H1 (cell line): ENCODE data around the gene DCAF7. TPM values are rescaled to one million over a fixed set of nuclear protein-coding genes. Genes with fewer than 3 reads are reported as not detected.

Experiments used
- CTCF ChIA-PET: fragments of 300-600 bp; sonication (Branson Sonifier 250); formaldehyde crosslinking; loops from one replicate; lab custom pipeline; 2021; ENCODE audit not compliant: partially characterized antibody; lab: Charles Lee
- POLR2A ChIA-PET: fragments of 300-600 bp; sonication (Branson Sonifier 250); formaldehyde crosslinking; loops from one replicate; lab custom pipeline; 2021; ENCODE audit warnings: inconsistent platforms; ENCODE audit not compliant: partially characterized antibody; lab: Charles Lee
- DNase-seq, 2 experiments: peaks; one replicate each; pipeline versions ENCODE4 v3.0.0 to v3.0.0-alpha.2; 2010 to 2022; ENCODE audit warnings: low spot score in 2 of 2, low read depth in 1 of 2, mixed read lengths in 1 of 2
- FAIRE-seq: peaks from 2 replicates; lab custom pipeline; 2011; peaks lifted over from hg19 to GRCh38; lab: Jason Lieb, UNC
- H2AFZ ChIP-seq: 2 replicates; pipeline ENCODE4 v1.8.1; 2012; ENCODE audit warnings: low read length, inconsistent platforms
- H2AK5ac ChIP-seq: 2 replicates; pipeline ENCODE4 v1.6.1; 2013; ENCODE audit warnings: low read depth, low read length
- H2BK120ac ChIP-seq: replicated peaks from 2 replicates; pipeline ENCODE3; 2013; ENCODE audit warnings: low read depth, low read length, inconsistent platforms
- H2BK12ac ChIP-seq: 2 replicates; pipeline ENCODE4 v1.6.1; 2013; ENCODE audit warnings: low read depth, low read length
- H2BK15ac ChIP-seq: 2 replicates; pipeline ENCODE4 v1.6.1; 2013; ENCODE audit warnings: low read length
- H2BK20ac ChIP-seq: 2 replicates; pipeline ENCODE4 v1.6.1; 2013; ENCODE audit warnings: low read length
- H2BK5ac ChIP-seq: 2 replicates; pipeline ENCODE4 v1.6.1; 2013; ENCODE audit warnings: low read depth, low read length
- H3K14ac ChIP-seq: 2 replicates; pipeline ENCODE4 v1.6.1; 2013; ENCODE audit warnings: inconsistent platforms; ENCODE audit not compliant: insufficient read length
- H3K18ac ChIP-seq: 2 replicates; pipeline ENCODE4 v1.6.1; 2013; ENCODE audit warnings: low read length; ENCODE audit errors: extremely low read depth
- H3K23ac ChIP-seq: 2 replicates; pipeline ENCODE4 v1.6.1; 2013; ENCODE audit warnings: inconsistent platforms; ENCODE audit not compliant: insufficient read length
- H3K23me2 ChIP-seq: 2 replicates; pipeline ENCODE4 v1.6.1; 2013; ENCODE audit warnings: low read depth, low read length
- H3K27ac ChIP-seq: 2 replicates; pipeline ENCODE4 v1.6.1; 2011; ENCODE audit warnings: low read depth, low read length, inconsistent platforms
- H3K27me3 ChIP-seq, 4 experiments: replicated peaks in 1 of 4; 1 replicate in 1 of 4; 2 replicates in 3 of 4; pipeline versions ENCODE4 v1.6.1 to v1.8.1; 2011 to 2013; ENCODE audit warnings: low read length in 3 of 4, mild to moderate bottlenecking in 3 of 4, inconsistent platforms in 2 of 4, mixed read lengths in 2 of 4, moderate library complexity in 1 of 4; ENCODE audit not compliant: control insufficient read depth in 3 of 4, insufficient read depth in 3 of 4; ENCODE audit errors: extremely low read depth in 1 of 4
- H3K36me3 ChIP-seq, 4 experiments: 2 replicates each; pipeline versions ENCODE4 v1.6.1 to v1.8.1; 2011 to 2013; ENCODE audit warnings: mild to moderate bottlenecking in 4 of 4, low read length in 3 of 4, moderate library complexity in 2 of 4, control low read depth in 1 of 4, inconsistent platforms in 1 of 4; ENCODE audit not compliant: insufficient read depth in 4 of 4, control insufficient read depth in 2 of 4
- H3K4ac ChIP-seq: replicated peaks from 2 replicates; pipeline ENCODE3; 2013; ENCODE audit warnings: low read length, low read depth, mixed read lengths, inconsistent platforms; ENCODE audit not compliant: insufficient read length
- H3K4me1 ChIP-seq, 4 experiments: replicated peaks in 1 of 4; 1 replicate in 1 of 4; 2 replicates in 3 of 4; pipeline versions ENCODE4 v1.6.1 to v1.8.1; 2011 to 2013; ENCODE audit warnings: low read length in 3 of 4, inconsistent platforms in 2 of 4, mixed read lengths in 1 of 4; ENCODE audit not compliant: insufficient read depth in 4 of 4, control insufficient read depth in 3 of 4
- H3K4me2 ChIP-seq, 2 experiments: 2 replicates each; pipeline versions ENCODE4 v1.6.1 to v1.8.1; 2011 to 2013; ENCODE audit warnings: low read depth in 2 of 2, low read length in 2 of 2, control low read depth in 1 of 2, inconsistent platforms in 1 of 2, mild to moderate bottlenecking in 1 of 2; ENCODE audit not compliant: insufficient read depth in 1 of 2
- H3K4me3 ChIP-seq, 4 experiments: fragments of 200-600, 300-600 bp in 1 of 4; sonication (generic), shearing (Covaris generic), sonication (Bioruptor Twin) in 1 of 4; 2 replicates each; pipeline versions ENCODE4 v1.5.1 to v1.8.1; 2011 to 2016; ENCODE audit warnings: low read length in 4 of 4, low read depth in 3 of 4, control low read depth in 2 of 4, inconsistent platforms in 2 of 4, mild to moderate bottlenecking in 2 of 4, mixed read lengths in 1 of 4, moderate library complexity in 1 of 4; ENCODE audit not compliant: insufficient read depth in 2 of 4; ENCODE audit errors: extremely low read depth in 1 of 4
- H3K56ac ChIP-seq: replicated peaks from 2 replicates; pipeline ENCODE3; 2013; ENCODE audit warnings: low read depth, mild to moderate bottlenecking, mixed read lengths, low read length, inconsistent platforms; ENCODE audit not compliant: insufficient read length
- H3K79me1 ChIP-seq: 2 replicates; pipeline ENCODE4 v1.6.1; 2013; ENCODE audit warnings: low read depth, low read length, control low read depth
- H3K79me2 ChIP-seq, 2 experiments: 2 replicates each; pipeline versions ENCODE4 v1.6.1 to v1.8.1; 2012 to 2013; ENCODE audit warnings: low read length in 2 of 2, mild to moderate bottlenecking in 2 of 2, inconsistent platforms in 1 of 2; ENCODE audit not compliant: insufficient read depth in 2 of 2, control insufficient read depth in 1 of 2
- H3K9ac ChIP-seq, 4 experiments: replicated peaks in 1 of 4; 1 replicate in 1 of 4; 2 replicates in 3 of 4; pipeline versions ENCODE4 v1.6.1 to v1.8.1; 2011 to 2013; ENCODE audit warnings: low read depth in 3 of 4, low read length in 3 of 4, control low read depth in 2 of 4, mild to moderate bottlenecking in 2 of 4, moderate library complexity in 2 of 4, inconsistent platforms in 1 of 4; ENCODE audit errors: extremely low read depth in 1 of 4
- H3K9me3 ChIP-seq, 2 experiments: 2 replicates each; pipeline versions ENCODE4 v1.6.1 to v1.8.1; 2012 to 2013; ENCODE audit warnings: mild to moderate bottlenecking in 2 of 2, moderate library complexity in 2 of 2, control low read depth in 1 of 2, inconsistent platforms in 1 of 2, low read depth in 1 of 2, low read length in 1 of 2, mixed read lengths in 1 of 2; ENCODE audit not compliant: insufficient read depth in 2 of 2
- H4K20me1 ChIP-seq, 2 experiments: replicated peaks in 1 of 2; 2 replicates each; pipeline versions ENCODE3 to v1.8.1; 2011 to 2013; ENCODE audit warnings: inconsistent platforms in 2 of 2, low read length in 2 of 2, mild to moderate bottlenecking in 1 of 2; ENCODE audit not compliant: insufficient read depth in 2 of 2, control insufficient read depth in 1 of 2
- H4K5ac ChIP-seq: 2 replicates; pipeline ENCODE4 v1.6.1; 2013; ENCODE audit warnings: low read length, low read depth, mixed read lengths, inconsistent platforms; ENCODE audit not compliant: insufficient read length
- H4K8ac ChIP-seq: 2 replicates; pipeline ENCODE4 v1.8.0; 2013; ENCODE audit warnings: mild to moderate bottlenecking, moderate library complexity, low read length, inconsistent platforms; ENCODE audit not compliant: insufficient read depth; ENCODE audit errors: extremely low read depth
- H4K91ac ChIP-seq: replicated peaks from 2 replicates; pipeline ENCODE3; 2013; ENCODE audit warnings: low read length, mixed read lengths, inconsistent platforms; ENCODE audit not compliant: insufficient read length
- ATF3 ChIP-seq: IDR thresholded peaks from 2 replicates; pipeline ENCODE4 v1.6.1; 2011; ENCODE audit warnings: low read depth, mild to moderate bottlenecking, low read length; ENCODE audit not compliant: insufficient read depth
- EP300 ChIP-seq, 2 experiments: IDR thresholded peaks; 1 replicate in 1 of 2; 2 replicates in 1 of 2; pipeline ENCODE4 v1.6.1; 2011 to 2012; ENCODE audit warnings: low read depth in 2 of 2, low read length in 2 of 2, mild to moderate bottlenecking in 2 of 2, borderline replicate concordance in 1 of 2, inconsistent platforms in 1 of 2, moderate library complexity in 1 of 2
- GABPA ChIP-seq: IDR thresholded peaks from 2 replicates; pipeline ENCODE4 v1.6.1; 2011; ENCODE audit warnings: mild to moderate bottlenecking, low read length, moderate library complexity, borderline replicate concordance; ENCODE audit not compliant: insufficient read depth
- GTF2F1 ChIP-seq: IDR thresholded peaks from 2 replicates; pipeline ENCODE4 v1.6.1; 2012; ENCODE audit warnings: low read depth, low read length, improper control_type of control experiment, borderline replicate concordance
- NRF1 ChIP-seq: IDR thresholded peaks from 2 replicates; pipeline ENCODE4 v1.6.1; 2011; ENCODE audit warnings: mild to moderate bottlenecking, low read depth, low read length, improper control_type of control experiment
- SIN3A ChIP-seq, 2 experiments: IDR thresholded peaks in 1 of 2; conservative IDR thresholded peaks in 1 of 2; 2 replicates each; pipeline ENCODE4 v1.6.1; 2011 to 2012; ENCODE audit warnings: low read length in 2 of 2, improper control_type of control experiment in 1 of 2, low read depth in 1 of 2, mild to moderate bottlenecking in 1 of 2
- SP1 ChIP-seq: IDR thresholded peaks from 2 replicates; pipeline ENCODE4 v1.6.1; 2011; ENCODE audit warnings: low read depth, low read length
- SP4 ChIP-seq: IDR thresholded peaks from 2 replicates; pipeline ENCODE4 v1.6.1; 2012; ENCODE audit warnings: low read length, inconsistent platforms
- TAF1 ChIP-seq: IDR thresholded peaks from 2 replicates; pipeline ENCODE4 v1.6.1; 2011; ENCODE audit warnings: mild to moderate bottlenecking, low read depth, low read length
- TBP ChIP-seq: IDR thresholded peaks from 2 replicates; pipeline ENCODE4 v1.6.1; 2011; ENCODE audit warnings: low read depth, low read length, improper control_type of control experiment
- WGBS, 2 experiments: shearing (Covaris generic) in 1 of 2; methylation state at CpG; one replicate each; pipeline versions ENCODE4 v1.1.6 to v1.1.7; 2013 to 2015; ENCODE audit warnings: low lambda C conversion rate in 2 of 2, mixed read lengths in 2 of 2, inconsistent platforms in 1 of 2, low coverage in 1 of 2, missing lambda C conversion rate in 1 of 2; ENCODE audit not compliant: insufficient replicate concordance in 2 of 2, insufficient coverage in 1 of 2, insufficient read length in 1 of 2; ENCODE audit errors: extremely low coverage in 1 of 2, missing lambda C conversion rate in 1 of 2; 5-methylcytosine and 5-hydroxymethylcytosine counted together
- polyA plus RNA-seq, 7 experiments: library from polyadenylated mRNA; depleted of rRNA in 3 of 7; stranded (reverse) in 5 of 7; unstranded in 2 of 7; fragments of >200 nt in 5 of 7; fragments of 200-250 nt in 2 of 7; gene quantifications; 1 replicate in 5 of 7; 2 replicates in 1 of 7; 4 replicates in 1 of 7; pipeline versions ENCODE4 v1.2.1 to v1.2.3, GENCODE V29; 2011 to 2013; ENCODE audit warnings: missing spikeins in 2 of 7, mixed read lengths in 2 of 7
- total RNA-seq: library from RNA; stranded (reverse); fragmentation: NEBNext Ultra II Directional; extraction: Animal tissue kit (Norgen Biotek cat#: 25700); gene quantifications from 2 replicates; pipeline ENCODE4 v1.2.1, GENCODE V29; 2021
- TF ChIP-seq, protein P1 (sequence below): IDR thresholded peaks from 2 replicates; pipeline ENCODE4 v1.6.1; 2012; ENCODE audit warnings: inconsistent platforms
- TF ChIP-seq, protein P2 (sequence below): IDR thresholded peaks from 2 replicates; pipeline ENCODE4 v1.6.1; 2011; ENCODE audit warnings: low read length, improper control_type of control experiment

Gene DCAF7
- total and polyA plus RNA-seq, 2 of the 8 experiments (the other 6 are each of a cell fraction or from before 2014, with no cell fraction given): 74.9 to 94.1 TPM

DNA sequence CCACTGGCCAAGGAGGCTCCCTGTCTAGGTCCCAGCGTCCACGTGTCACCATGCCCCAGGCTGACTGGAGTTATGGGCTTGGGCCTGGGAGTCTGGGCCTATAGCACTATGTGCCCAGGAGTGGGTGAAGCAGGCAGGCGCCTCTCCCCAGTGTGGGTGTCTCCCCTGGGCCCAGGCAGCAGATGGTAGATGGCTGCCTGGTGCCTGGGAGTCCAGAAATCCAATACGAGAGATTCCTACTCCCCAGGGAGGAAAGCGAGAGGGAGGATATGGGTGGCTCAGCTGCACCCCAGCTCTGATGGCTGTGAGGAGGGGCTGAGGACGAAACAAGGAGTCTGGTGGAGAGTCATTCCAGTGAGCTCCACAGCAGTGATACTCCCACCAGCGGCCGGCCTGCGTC lies 22.1 kb upstream of the DCAF7 start:
- Histone ChIP-seq H3K23me2 (peaks cover 7% of the 10 kb centered on the region; the same call in 1 of the 2 replicates), H3K36me3 (no peaks in the 10 kb centered on the region), H2BK15ac (no peak overlapping the region), H2AFZ (no peak overlapping the region), H2BK20ac (no peak overlapping the region), H3K9ac (no peak overlapping the region), H2BK12ac (no peak overlapping the region), H3K4ac (no peak overlapping the region), H3K23ac (no peak overlapping the region), H3K56ac (no peak overlapping the region), H4K91ac (no peak overlapping the region), H3K79me1 (no peaks in the 10 kb centered on the region), H3K4me1 (peaks cover 0 to 2% (median under 1%) of the 10 kb centered on the region in 4 experiments; a peak in 4 of 7 replicates), H3K4me2 (no peak overlapping the region), H4K8ac (no peak overlapping the region), H2BK5ac (no peak overlapping the region), H3K9me3 (no peaks in the 10 kb centered on the region), H2BK120ac (no peak overlapping the region), H3K4me3 (no peak overlapping the region), H3K27me3 (peaks cover 0 to 10% (median 5%) of the 10 kb centered on the region in 4 experiments; a peak in 5 of 7 replicates), H3K79me2 (no peaks in the 10 kb centered on the region), H2AK5ac (no peak overlapping the region), H4K20me1 (no peaks in the 10 kb centered on the region), H3K18ac (no peak overlapping the region), H3K27ac (no peak overlapping the region), H4K5ac (no peak overlapping the region), H3K14ac (no peak overlapping the region)
- POLR2A ChIA-PET: no interaction called here
- CTCF ChIA-PET: interaction anchor here (1.1 kb wide), 1 partner anchor 84 kb away, joined by 4 read pairs; no protein-coding TSS in a partner anchor
- FAIRE-seq (no peak), DNase-seq (no peak)
- 90% methylated on average over 9 of the region's 9 CpGs; no CpG with 5 or more reads in 1 of the 2 experiments for WGBS, 2 experiments
- TF ChIP-seq TBP (no peak), ATF3 (no peak), SP1 (no peak), EP300 (IDR thresholded peaks at IDR 0.05; ENCODE audit: borderline replicate concordance in 1 of 2, low read depth in 2 of 2, low read length in 2 of 2) (no peak), SP4 (no peak), TAF1 (no peak), GTF2F1 (no peak), GABPA (no peak), SIN3A (conservative IDR thresholded peaks at IDR 0.05 in 1 of 2, IDR thresholded peaks at IDR 0.05 in 1 of 2; ENCODE audit: low read depth in 1 of 2, low read length in 2 of 2) (no peak), NRF1 (no peak)
- TF ChIP-seq, protein P1, sequence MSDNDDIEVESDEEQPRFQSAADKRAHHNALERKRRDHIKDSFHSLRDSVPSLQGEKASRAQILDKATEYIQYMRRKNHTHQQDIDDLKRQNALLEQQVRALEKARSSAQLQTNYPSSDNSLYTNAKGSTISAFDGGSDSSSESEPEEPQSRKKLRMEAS: no peak
- TF ChIP-seq, protein P2, sequence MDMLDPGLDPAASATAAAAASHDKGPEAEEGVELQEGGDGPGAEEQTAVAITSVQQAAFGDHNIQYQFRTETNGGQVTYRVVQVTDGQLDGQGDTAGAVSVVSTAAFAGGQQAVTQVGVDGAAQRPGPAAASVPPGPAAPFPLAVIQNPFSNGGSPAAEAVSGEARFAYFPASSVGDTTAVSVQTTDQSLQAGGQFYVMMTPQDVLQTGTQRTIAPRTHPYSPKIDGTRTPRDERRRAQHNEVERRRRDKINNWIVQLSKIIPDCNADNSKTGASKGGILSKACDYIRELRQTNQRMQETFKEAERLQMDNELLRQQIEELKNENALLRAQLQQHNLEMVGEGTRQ: no peak
